ENCODE data around the gene HGFAC. TPM values are rescaled to one million over a fixed set of nuclear protein-coding genes. Genes with fewer than 3 reads are reported as not detected.

The HGFAC gene
- polyA plus RNA-seq, 4 donors = 0.21 to 0.30 TPM; not detected in 2

DNA sequence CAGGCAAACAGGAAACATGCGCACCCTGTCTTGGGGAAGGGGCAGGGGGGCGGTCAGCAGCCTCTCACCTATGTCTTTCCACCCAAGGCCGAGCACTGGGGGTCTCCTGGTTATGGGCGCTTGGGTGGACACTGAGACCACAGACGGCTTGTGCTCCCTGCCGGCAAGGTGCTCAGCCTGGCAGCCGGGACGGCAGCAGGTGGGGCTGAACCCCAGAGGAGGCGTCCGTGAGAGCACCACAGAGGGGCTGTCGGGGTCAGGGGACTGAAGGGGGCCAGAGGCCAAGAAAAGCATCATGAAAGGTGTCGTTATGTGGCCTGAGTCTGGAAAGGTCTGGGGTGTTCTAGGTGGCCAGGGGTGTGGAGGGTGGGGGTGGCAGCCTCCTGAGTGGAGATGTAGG lies 40.9 kb downstream of the HGFAC start:
- Histone ChIP-seq H3K4me3 (ENCODE audit: low read depth in 1 of 3, low read length in 3 of 3) (no peak overlapping the region), H3K4me1 (ENCODE audit: control insufficient read depth in 3 of 3, insufficient read depth in 2 of 3, low read depth in 1 of 3, low read length in 2 of 3) (peaks cover 0 to 23% (median 0%) of the 10 kb centered on the region in 3 donors), H3K27me3 (ENCODE audit: control insufficient read depth in 3 of 3, insufficient read depth in 3 of 3, low read length in 3 of 3) (peaks cover 10 to 71% (median 14%) of the 10 kb centered on the region in 3 donors), H3K27ac (ENCODE audit: low read depth in 1 of 3, low read length in 2 of 3) (no peak overlapping the region), H3K9me3 (ENCODE audit: control insufficient read depth in 2 of 2, insufficient read depth in 1 of 2, low read depth in 1 of 2, low read length in 1 of 2) (no peaks in the 10 kb centered on the region), H3K36me3 (ENCODE audit: control insufficient read depth in 3 of 3, insufficient read depth in 2 of 3, low read depth in 1 of 3, low read length in 3 of 3) (no peaks in the 10 kb centered on the region)
- no peak for FAIRE-seq
- WGBS, 3 donors = 66 to 88% (median 81%) methylated on average over 12 of the region's 12 CpGs
- DNase-seq = no peak

DNA sequence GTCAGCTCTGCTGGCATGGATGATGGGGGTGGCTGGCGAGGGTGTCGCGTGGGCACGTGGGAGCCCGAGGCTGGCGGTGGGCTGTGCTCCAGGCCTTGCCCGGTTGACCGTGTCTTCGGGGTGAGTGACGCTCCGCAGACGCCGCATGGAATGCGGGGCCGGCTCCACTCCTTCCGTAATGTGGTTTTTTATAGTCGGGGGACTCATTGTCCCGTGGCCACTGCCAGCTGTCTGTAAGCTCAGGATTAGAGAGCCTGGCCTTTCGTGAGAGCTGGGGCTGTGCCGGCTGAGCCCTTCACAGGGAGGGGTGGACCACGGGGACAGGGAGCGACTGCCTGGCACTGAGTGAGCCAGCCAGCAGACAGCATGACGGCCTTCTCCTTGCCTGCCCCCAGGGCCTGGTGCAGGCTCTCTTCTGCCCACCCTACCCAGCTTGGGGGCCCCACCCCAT lies 41.7 kb downstream of the HGFAC start:
- DNase-seq = no peak
- peaks cover 10 to 74% (median 14%) of the 10 kb centered on the region in 3 donors for H3K27me3 ChIP-seq (ENCODE audit: control insufficient read depth in 3 of 3, insufficient read depth in 3 of 3, low read length in 3 of 3)
- H3K27ac ChIP-seq (ENCODE audit: low read depth in 1 of 3, low read length in 2 of 3) = no peak overlapping the region
- WGBS, 3 donors = 54 to 63% (median 60%) methylated on average over 19 to 23 of the region's 23 CpGs
- H3K9me3 ChIP-seq (ENCODE audit: control insufficient read depth in 2 of 2, insufficient read depth in 1 of 2, low read depth in 1 of 2, low read length in 1 of 2) = no peaks in the 10 kb centered on the region
- FAIRE-seq = no peak
- no peak overlapping the region for H3K4me3 ChIP-seq (ENCODE audit: low read depth in 1 of 3, low read length in 3 of 3)
- peaks cover 0 to 23% (median 0%) of the 10 kb centered on the region in 3 donors for H3K4me1 ChIP-seq (ENCODE audit: control insufficient read depth in 3 of 3, insufficient read depth in 2 of 3, low read depth in 1 of 3, low read length in 2 of 3)
- H3K36me3 ChIP-seq (ENCODE audit: control insufficient read depth in 3 of 3, insufficient read depth in 2 of 3, low read depth in 1 of 3, low read length in 3 of 3) = no peaks in the 10 kb centered on the region

DNA sequence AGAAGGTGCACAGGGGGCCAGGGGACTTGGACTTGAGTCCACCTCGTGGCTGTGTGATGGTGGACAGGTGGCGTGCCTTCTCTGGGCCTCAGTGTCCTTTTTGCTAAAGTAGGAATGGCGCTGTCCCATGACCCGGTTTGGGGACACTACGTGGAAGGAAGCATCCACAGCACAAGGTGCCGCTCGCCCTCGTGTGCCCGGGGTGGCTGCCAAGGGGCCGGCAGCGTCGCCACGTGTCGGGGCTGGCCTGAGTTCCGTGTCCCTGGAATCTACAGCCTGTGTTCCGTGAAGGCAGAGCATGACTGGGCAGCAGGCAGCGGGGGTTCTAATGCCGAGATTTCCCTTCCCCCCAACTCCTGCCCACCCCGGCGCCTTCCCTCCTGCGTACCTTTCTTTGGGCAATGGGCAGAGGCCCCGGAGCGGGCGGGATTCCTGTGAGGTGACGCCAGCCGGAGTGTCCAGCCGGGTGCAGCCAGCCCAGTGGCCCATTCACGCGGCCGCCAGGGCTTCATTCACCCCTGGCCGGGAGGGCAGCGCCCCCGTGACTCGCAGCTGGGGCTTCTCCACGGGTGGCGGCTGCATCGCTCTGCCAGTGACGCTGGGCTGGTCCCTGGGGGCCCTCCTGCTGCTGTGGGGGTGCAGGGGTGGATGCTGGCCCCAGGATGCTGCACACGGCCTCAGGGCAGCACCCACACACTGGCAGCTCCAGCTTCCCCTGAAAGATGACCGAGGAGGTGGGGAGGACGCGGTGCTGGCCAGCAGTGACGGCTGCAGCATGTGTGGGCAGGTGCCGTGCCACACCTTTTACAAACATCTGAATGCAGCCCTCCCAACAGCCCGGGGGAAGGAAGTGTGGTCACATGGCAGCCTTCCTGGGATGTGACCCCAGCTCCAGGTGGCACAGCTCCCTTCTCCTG lies 42.5 kb downstream of the HGFAC start:
- peaks cover 10 to 82% (median 14%) of the 10 kb centered on the region in 3 donors for H3K27me3 ChIP-seq (ENCODE audit: control insufficient read depth in 3 of 3, insufficient read depth in 3 of 3, low read length in 3 of 3)
- H3K27ac ChIP-seq (ENCODE audit: low read depth in 1 of 3, low read length in 2 of 3) = no peak overlapping the region
- H3K9me3 ChIP-seq (ENCODE audit: control insufficient read depth in 2 of 2, insufficient read depth in 1 of 2, low read depth in 1 of 2, low read length in 1 of 2) = no peaks in the 10 kb centered on the region
- peaks cover 0 to 23% (median 0%) of the 10 kb centered on the region in 3 donors for H3K4me1 ChIP-seq (ENCODE audit: control insufficient read depth in 3 of 3, insufficient read depth in 2 of 3, low read depth in 1 of 3, low read length in 2 of 3)
- FAIRE-seq = no peak
- H3K4me3 ChIP-seq (ENCODE audit: low read depth in 1 of 3, low read length in 3 of 3) = no peak overlapping the region
- DNase-seq = peak; percentile 49 to 75
- WGBS, 3 donors = 22 to 58% (median 37%) methylated on average over 43 to 45 of the region's 45 CpGs
- no peaks in the 10 kb centered on the region for H3K36me3 ChIP-seq (ENCODE audit: control insufficient read depth in 3 of 3, insufficient read depth in 2 of 3, low read depth in 1 of 3, low read length in 3 of 3)

DNA sequence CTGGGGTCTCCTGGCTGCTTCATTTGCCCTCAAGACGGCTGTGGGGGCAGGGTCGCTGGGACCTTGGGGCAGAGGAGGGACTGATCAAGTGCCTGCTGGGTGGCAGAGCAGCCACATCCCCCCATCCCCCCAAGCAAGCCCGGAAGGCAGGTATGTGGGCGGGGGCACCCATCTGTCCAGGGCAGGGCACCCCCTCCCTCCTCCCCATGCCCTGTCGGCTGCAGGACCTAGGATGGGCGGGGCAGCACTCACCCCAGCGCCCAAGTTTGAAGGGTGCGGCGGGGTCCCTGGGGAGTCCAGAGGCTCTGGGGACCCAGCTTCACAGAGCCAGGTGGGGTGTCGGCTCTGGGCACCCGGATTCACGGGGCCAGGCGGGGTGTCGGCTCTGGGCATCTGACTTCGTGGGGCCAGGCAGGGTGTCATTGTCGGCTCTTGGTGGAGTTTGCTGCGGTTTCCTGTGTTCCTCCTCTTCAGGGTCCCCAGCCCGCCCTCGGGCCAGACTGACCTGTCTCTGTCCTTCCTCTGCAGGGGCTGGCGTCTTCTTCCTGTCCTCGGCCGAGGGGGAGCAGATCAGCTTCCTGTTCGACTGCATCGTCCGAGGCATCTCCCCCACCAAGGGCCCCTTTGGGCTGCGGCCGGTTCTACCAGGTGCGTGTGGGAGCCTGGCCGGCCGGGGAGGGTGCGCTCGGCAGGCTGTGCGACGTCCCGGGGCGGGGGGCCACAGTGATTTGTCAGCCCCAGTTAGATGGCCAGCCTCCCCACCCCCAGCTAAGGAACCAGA lies 43.4 kb downstream of the HGFAC start:
- Histone ChIP-seq H3K4me1 (ENCODE audit: control insufficient read depth in 3 of 3, insufficient read depth in 2 of 3, low read depth in 1 of 3, low read length in 2 of 3) (peaks cover 0 to 23% (median 0%) of the 10 kb centered on the region in 3 donors), H3K4me3 (ENCODE audit: low read depth in 1 of 3, low read length in 3 of 3) (peak overlapping the region in 1 of 3 donors; percentile 7), H3K9me3 (ENCODE audit: control insufficient read depth in 2 of 2, insufficient read depth in 1 of 2, low read depth in 1 of 2, low read length in 1 of 2) (no peaks in the 10 kb centered on the region), H3K27ac (ENCODE audit: low read depth in 1 of 3, low read length in 2 of 3) (no peak overlapping the region), H3K27me3 (ENCODE audit: control insufficient read depth in 3 of 3, insufficient read depth in 3 of 3, low read length in 3 of 3) (peaks cover 10 to 87% (median 14%) of the 10 kb centered on the region in 3 donors), H3K36me3 (ENCODE audit: control insufficient read depth in 3 of 3, insufficient read depth in 2 of 3, low read depth in 1 of 3, low read length in 3 of 3) (no peaks in the 10 kb centered on the region)
- DNase-seq (peak in 1 of 2 donors; percentile 54), FAIRE-seq (no peak)
- WGBS, 3 donors = 2 to 20% (median 15%) methylated on average over 25 to 36 of the region's 36 CpGs

DNA sequence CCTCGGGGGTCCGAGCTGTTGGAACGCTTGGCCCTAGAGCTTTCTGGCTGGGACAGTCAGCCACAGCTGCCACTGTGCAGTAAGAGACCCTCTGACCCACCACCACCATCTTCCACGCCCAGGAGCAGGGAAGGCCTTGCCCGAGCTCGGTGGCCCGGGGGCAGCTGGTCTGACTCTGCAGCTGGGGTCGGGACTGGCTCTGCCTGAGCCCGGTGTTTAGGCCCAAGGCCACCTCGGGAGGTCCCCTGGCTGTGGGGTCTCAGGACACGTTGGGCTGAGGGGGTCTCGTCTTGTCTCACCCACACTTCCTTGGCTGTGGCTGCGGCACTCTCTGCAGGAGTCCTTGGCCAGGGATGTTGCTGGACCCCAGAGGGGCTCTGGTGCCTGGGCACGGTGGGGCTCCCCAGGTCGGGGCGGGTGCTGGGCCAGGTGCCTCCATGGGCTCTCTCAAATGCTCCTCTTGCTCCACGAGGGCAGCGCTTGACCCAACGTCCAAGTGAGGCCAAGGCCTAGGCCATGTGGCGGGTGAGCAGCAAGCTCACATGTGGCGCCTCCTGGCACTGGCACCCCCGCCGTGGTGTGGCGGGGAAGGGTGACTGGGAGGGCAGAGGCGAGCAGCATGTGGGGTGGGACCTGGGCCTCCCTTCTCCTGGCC lies 44.2 kb downstream of the HGFAC start:
- Histone ChIP-seq H3K4me1 (ENCODE audit: control insufficient read depth in 3 of 3, insufficient read depth in 2 of 3, low read depth in 1 of 3, low read length in 2 of 3) (peaks cover 0 to 20% (median 0%) of the 10 kb centered on the region in 3 donors), H3K27ac (ENCODE audit: low read depth in 1 of 3, low read length in 2 of 3) (no peak overlapping the region), H3K36me3 (ENCODE audit: control insufficient read depth in 3 of 3, insufficient read depth in 2 of 3, low read depth in 1 of 3, low read length in 3 of 3) (no peaks in the 10 kb centered on the region), H3K4me3 (ENCODE audit: low read depth in 1 of 3, low read length in 3 of 3) (no peak overlapping the region), H3K9me3 (ENCODE audit: control insufficient read depth in 2 of 2, insufficient read depth in 1 of 2, low read depth in 1 of 2, low read length in 1 of 2) (no peaks in the 10 kb centered on the region), H3K27me3 (ENCODE audit: control insufficient read depth in 3 of 3, insufficient read depth in 3 of 3, low read length in 3 of 3) (peaks cover 10 to 86% (median 14%) of the 10 kb centered on the region in 3 donors)
- no peak for FAIRE-seq
- no peak for DNase-seq
- WGBS, 3 donors = 59 to 83% (median 72%) methylated on average over 22 to 25 of the region's 25 CpGs

DNA sequence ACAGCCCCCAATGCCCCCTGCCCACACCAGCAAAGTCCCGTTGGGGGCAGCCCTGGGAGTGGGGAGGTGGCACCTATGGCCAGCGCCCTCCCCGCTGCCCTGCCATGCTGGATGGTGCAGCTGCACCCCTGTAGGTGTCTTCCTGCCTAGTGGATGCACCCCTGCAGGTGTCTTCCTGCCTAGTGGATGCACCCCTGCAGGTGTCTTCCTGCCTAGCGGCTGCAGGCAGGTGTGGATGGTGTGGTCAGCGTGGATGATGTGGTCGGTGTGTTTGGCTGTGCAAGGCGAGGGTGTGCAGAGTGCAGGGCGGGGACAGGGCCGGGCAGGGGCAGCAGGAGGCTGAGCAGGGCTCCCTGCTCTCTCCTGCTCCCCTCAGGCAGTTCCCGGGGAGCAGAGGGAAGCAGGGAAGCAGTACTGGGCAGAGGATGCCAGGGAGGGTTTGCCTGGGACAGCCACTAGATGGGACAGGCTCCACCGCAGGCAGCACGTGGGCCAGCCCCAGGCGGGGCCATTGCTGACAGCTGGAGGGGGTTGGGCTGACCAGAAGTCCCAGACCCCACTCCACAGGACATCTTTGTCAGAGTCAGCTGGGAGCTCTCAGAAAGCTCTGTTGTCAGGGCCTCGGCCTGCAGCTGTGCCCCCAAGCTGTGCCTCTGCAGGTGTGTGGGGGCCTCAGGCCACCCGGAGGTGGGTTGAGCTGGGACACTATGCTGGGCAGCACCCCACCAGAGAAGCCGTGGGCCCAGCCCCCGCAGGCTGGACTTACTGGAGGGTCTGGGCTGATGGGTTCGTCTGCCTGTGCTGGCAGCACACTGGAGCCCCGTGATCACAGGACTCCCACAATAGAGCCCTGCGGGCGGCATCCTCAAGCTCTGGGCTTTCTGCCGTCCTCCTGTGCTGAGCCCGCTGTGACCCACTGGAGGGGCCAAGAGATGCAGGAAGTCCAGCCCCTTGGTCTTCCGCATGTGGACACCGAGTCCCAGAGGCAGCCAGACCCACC lies 45.1 kb downstream of the HGFAC start:
- Histone ChIP-seq H3K4me3 (ENCODE audit: low read depth in 1 of 3, low read length in 3 of 3) (no peak overlapping the region), H3K9me3 (ENCODE audit: control insufficient read depth in 2 of 2, insufficient read depth in 1 of 2, low read depth in 1 of 2, low read length in 1 of 2) (no peaks in the 10 kb centered on the region), H3K4me1 (ENCODE audit: control insufficient read depth in 3 of 3, insufficient read depth in 2 of 3, low read depth in 1 of 3, low read length in 2 of 3) (peaks cover 0 to 20% (median 0%) of the 10 kb centered on the region in 3 donors), H3K36me3 (ENCODE audit: control insufficient read depth in 3 of 3, insufficient read depth in 2 of 3, low read depth in 1 of 3, low read length in 3 of 3) (no peaks in the 10 kb centered on the region), H3K27ac (ENCODE audit: low read depth in 1 of 3, low read length in 2 of 3) (no peak overlapping the region), H3K27me3 (ENCODE audit: control insufficient read depth in 3 of 3, insufficient read depth in 3 of 3, low read length in 3 of 3) (peaks cover 10 to 85% (median 14%) of the 10 kb centered on the region in 3 donors)
- WGBS, 3 donors = 46 to 63% (median 54%) methylated on average over 23 to 25 of the region's 25 CpGs
- FAIRE-seq (no peak), DNase-seq (no peak)

DNA sequence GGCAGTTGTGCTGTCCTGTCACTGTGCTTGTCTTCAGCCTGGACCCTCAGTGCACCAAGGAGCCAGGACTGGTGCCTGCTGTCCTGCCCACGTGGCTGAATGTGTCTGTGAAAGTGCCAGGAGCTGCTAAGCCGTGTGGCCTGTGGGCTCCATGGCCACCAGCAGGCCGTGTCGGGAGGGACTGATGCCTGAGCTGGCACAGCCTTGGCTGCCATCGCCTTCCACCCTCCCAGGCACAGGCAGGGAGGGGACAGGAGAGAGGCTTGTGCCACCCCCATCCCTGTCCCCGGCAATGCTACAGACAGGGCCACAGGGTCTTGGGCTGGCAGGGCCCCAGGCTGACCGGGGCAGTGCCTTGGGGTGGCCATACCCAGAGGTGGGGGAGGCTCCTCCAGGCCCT lies 46.1 kb downstream of the HGFAC start:
- Histone ChIP-seq H3K4me3 (ENCODE audit: low read depth in 1 of 3, low read length in 3 of 3) (no peak overlapping the region), H3K36me3 (ENCODE audit: control insufficient read depth in 3 of 3, insufficient read depth in 2 of 3, low read depth in 1 of 3, low read length in 3 of 3) (no peaks in the 10 kb centered on the region), H3K27ac (ENCODE audit: low read depth in 1 of 3, low read length in 2 of 3) (no peak overlapping the region), H3K9me3 (ENCODE audit: control insufficient read depth in 2 of 2, insufficient read depth in 1 of 2, low read depth in 1 of 2, low read length in 1 of 2) (no peaks in the 10 kb centered on the region), H3K4me1 (ENCODE audit: control insufficient read depth in 3 of 3, insufficient read depth in 2 of 3, low read depth in 1 of 3, low read length in 2 of 3) (peaks cover 0 to 17% (median 0%) of the 10 kb centered on the region in 3 donors), H3K27me3 (ENCODE audit: control insufficient read depth in 3 of 3, insufficient read depth in 3 of 3, low read length in 3 of 3) (peaks cover 10 to 83% (median 11%) of the 10 kb centered on the region in 3 donors)
- FAIRE-seq (no peak), DNase-seq (no peak)
- 34 to 81% (median 60%) methylated on average over 7 of the region's 7 CpGs for WGBS, 3 donors
